GM19397 (cell line): ENCODE data around the gene PTBP1.
"Not testable (repeated sequence)": the region's sequence is repeated elsewhere in the genome, so short reads cannot be mapped to it uniquely, and the experiment has no call there.

Experiments used
- ATAC-seq: cut with Tn5 transposase; IDR thresholded peaks from one replicate; pipeline ENCODE4 v1.9.1; 2021; ENCODE audit warnings: mild to moderate bottlenecking, moderate library complexity; ENCODE audit not compliant: unreplicated experiment

Gene PTBP1

DNA sequence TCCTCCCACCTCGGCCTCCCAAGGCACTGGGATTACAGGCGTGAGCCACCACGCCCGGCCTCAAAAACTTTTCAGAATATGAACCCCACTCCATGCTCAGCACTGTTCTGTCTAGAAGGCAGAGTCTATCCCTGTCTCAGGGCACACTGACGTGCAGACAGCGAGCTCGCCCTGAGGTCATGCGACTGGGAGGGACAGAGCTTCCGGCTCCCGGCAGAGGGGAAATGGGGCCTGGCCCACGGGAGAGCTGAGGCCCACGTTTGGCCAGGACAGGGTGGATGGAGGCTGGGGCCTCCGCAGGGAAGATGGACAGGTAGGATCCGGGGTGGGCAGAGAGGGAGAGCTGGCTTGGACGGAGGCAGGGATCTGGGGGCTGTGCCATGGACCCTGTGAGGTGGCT is 27.6 kb downstream of the PTBP1 start:
- no peak for ATAC-seq

DNA sequence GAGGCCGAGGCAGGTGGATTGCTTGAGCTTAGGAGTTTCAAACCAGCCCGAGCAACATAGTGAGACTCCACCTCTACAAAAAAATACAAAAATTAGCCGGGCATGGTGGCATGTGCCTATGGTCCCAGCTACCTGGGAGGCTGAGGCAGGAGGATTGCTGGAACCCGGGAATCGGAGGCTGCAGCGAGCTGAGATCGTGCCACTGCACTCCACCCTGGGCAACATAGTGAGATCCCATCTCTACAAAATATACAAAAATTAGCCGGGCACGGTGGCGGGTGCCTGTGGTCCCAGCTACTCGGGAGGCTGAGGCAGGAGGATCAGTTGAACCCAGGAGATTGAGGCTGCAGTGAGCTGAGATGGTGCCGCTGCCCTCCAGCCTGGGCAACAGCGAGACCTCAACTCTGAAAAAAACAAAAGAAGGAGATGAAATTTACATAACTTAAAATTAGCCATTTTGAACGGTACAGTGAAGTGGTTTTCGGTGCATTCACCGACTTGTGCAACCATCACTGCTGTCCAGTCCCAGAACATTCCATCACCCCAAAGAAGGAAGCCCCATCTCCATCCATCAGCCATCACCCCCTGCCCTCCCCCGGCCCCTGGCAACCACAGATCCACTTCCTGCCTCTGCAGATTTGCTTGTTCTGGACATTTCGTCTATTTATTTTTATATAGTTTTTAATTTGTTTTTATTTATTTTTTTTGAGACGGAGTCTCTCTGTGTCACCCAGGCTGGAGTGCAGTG is 28.8 kb downstream of the PTBP1 start:
- ATAC-seq: no peak

DNA sequence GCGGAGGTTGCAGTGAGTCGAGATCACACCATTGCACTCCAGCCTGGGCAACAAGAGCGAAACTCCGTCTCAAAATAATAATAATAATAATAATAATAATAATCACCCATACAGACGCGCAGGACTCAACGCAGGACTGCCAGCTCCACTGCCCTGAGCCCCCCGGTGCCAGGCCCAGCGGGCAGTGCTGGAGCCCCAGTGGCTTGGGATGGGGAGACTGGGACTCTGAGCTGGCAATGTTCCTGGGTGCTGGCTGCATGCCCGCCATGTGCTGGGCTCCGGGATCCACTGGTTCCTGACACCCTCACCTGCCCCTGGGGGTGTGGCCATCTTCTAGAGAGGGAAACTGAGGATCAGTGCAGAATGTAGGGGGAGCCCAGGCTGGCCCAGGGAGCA is 30.1 kb downstream of the PTBP1 start:
- no peak for ATAC-seq

DNA sequence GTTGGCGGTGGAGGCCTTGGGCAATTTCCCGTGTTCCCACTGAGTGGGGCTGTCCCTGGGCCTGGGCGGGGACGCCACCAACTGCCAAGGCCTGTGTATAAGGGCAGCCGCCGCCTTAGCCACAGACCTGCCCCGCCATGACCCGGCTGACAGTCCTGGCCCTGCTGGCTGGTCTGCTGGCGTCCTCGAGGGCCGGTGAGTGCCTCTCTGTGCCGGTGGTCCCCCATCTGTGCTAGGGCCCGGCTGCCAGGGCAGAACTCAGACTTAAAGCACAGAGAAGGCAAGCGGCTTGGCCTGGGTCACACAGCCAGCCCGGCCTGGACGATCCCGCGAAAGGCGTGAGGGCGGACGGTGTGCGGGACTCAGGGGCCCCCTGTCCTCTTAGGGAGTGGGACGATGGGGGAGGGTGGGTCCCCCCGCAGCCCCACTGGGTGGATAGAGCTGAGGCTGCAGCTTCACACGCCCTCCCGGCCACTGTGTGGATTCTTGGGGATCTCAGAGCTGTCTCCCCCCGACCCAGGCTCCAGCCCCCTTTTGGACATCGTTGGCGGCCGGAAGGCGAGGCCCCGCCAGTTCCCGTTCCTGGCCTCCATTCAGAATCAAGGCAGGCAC is 30.6 kb downstream of the PTBP1 start, which contains the start of gene AZU1:
Gene AZU1 (plus strand): TSS at position 128 of the 612 bp plus-strand sequence. CDS start 10 bp downstream, at position 138.
- ATAC-seq: no peak

DNA sequence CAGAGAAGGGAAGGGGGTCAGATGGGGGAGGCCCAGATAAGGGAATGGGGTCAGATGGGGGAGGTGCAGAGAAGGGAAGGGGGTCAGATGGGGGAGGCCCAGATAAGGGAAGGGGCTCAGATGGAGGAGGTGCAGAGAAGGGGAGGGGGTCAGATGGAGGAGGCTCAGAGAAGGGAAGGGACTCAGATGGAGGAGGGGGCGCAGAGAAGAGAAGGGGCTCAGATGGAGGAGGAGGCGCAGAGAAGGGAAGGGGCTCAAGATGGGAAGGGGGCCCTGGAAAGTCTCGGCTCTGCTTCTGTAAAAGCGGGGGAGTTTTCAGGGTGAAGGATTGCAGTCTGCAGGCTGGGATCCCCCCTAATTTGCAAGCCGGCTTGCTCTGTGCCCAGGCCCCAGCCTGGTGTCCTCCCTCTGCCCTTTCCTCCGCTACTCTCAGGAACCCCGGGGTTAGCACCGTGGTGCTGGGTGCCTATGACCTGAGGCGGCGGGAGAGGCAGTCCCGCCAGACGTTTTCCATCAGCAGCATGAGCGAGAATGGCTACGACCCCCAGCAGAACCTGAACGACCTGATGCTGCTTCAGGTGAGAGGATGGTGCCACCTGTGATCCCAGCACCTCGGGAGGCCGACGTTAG is 32.0 kb downstream of the PTBP1 start:
- ATAC-seq: no peak

DNA sequence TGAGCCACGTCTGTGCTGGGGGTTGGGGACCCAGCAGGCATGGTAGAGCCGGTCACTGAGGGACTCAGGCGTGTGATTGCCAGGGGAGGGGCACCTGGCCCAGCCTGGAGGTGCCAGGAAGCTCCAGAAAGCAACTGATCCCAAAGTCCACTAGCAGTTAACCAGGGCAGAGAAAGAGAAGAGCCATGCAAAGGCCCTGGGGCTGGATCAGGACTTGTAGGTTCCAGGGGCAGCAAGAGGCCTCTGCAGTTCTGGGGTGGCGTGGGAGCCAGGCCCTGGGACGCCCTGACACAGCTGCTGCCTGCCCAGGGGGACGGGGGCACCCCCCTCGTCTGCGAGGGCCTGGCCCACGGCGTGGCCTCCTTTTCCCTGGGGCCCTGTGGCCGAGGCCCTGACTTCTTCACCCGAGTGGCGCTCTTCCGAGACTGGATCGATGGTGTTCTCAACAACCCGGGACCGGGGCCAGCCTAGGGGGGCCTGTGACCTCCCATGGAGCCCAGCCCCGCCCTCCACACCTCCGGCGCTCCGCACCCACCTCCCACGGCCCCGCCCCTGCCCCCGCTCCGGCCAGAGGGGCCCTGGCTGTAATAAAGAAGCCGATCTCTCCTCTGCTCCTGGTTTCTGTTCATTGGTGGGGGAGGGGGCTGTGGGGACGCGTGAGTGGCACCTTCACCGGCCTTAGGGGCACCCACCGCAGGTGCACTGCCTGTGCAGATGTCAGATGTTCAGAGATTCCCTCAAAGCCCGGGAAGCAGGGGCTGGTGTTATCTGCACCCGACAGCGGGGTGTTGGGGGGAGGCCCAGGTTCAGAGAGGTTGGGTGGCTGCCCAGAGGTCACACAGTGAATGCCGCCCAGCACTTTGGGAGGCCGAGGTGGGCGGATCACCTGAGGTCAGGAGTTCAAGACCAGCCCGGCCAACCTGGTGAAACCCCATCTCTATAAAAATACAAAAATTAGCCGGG is 34.4 kb downstream of the PTBP1 start:
- ATAC-seq: no peak

DNA sequence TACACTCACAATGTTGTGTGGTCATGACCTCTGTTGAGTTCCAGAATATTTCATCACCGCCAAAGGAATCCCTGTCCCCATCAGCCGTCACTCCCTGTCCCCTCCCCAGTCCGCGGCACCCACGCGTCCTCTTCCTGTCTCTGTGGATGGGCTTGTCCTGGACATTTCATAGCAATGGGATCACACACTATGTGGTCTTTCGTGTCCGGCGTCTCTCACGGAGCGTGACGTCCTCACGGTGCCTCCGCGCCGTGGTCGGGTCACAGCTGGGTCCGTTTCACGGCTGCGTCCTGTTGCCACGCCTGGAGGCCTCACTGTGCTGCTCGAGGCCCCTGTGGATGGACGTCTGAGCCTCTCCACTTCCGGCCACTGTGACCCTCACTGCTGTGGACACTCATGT is 37.0 kb downstream of the PTBP1 start:
- no peak for ATAC-seq

DNA sequence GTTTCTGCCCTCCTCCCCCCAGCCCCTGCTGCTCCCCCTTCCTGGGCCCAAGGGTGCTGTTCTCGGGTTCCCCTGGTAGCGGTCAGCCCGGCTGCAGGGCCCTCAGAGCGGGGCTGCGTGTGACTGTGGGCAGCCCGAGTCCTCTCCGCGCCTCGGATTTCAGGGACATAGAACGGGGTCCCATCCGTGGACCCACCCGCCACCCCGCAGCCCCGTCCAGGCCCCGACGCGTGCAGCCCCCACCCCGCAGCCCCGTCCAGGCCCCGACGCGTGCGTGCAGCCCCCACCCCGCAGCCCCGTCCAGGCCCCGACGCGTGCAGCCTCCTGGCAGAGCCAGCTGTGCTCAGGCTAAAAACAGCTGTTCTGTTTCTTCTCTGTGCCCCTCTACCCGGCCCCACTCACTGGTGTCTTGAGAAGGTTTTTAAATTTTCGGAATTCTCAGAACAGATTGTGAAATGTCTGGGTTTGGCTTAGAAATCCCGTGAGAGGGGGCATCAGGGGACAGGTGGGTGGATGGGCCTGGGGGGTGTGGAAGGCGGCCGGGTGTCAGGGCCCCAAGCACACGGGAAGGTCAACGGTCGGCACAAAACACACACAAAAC is 38.1 kb downstream of the PTBP1 start:
- no peak for ATAC-seq

DNA sequence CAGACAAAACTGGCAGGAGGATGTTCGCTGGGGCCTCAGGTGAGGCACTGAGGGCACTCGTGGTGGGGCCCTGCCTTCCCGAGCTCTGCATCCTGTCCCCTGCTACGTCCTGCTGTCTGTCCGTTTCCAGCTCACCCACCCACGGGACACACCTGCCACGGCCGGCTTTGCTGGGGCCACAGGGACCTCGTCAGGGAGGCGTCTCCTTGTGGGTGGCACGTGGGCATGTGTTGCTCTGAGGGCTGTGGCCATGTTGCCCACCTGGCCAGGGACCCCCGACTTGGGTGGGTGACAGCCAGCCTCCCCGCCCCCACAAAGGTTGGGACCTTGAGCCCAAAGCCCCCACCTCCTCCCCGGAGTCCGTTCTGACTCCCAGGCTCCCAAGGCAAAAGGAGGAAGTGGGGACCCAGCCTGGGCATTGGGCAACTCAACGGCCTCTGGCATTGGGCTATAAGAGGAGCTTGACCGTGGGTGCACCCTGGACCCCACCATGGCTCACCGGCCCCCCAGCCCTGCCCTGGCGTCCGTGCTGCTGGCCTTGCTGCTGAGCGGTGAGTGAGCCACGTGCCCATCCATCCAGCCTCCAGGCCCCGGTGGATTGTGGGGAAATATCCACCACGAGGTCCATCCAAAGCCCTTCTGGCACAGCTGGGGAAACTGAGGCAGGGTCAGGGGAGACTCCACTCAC is 43.4 kb downstream of the PTBP1 start, which contains the start of gene PRTN3:
Gene PRTN3 (plus strand): TSS at position 481 of the 688 bp plus-strand sequence. CDS start 10 bp downstream, at position 491.
- no peak for ATAC-seq

DNA sequence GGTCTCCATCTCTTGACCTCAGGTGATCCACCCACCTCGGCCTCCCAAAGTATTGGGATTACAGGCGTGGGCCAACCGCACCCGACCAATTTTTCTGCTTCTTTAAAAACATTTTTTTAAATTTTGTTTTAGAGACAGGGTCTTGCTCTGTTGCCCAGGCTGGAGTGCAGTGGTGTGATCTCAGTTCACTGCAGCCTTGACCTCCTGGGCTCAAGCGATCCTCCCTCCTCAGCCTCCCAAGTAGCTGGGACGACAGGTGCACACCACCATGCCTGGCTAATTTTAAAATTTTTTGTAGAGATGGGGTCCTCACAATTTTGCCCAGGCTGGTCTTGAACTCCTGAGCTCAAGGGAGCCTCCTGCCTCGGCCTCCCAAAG is 45.5 kb downstream of the PTBP1 start:
- not testable (repeated sequence) for ATAC-seq

DNA sequence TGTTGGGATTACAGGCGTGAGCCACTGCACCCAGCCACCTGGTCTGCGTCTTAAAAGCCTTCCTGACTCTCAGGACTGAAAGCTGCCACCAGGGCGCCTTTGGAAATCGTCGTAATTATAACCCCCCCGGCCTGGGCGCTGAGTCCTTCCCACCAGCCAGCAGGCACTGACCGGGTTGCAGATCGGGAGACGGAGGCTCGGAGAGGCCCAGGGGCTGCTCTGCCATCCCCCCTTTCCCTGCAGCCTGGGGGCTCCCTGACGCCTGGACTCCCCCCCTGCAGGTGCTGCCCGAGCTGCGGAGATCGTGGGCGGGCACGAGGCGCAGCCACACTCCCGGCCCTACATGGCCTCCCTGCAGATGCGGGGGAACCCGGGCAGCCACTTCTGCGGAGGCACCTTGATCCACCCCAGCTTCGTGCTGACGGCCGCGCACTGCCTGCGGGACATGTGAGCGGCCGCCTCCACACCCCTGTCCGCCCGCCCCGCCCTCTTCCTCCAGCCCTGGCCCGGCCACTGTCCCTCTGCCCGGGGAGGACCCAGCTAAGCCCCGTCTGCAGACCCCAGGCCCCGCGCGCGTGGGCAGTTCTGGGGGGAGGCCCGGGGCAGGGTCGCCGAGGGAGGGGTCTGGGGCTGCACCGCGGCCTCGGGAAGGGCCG is 46.1 kb downstream of the PTBP1 start:
- ATAC-seq: no peak

DNA sequence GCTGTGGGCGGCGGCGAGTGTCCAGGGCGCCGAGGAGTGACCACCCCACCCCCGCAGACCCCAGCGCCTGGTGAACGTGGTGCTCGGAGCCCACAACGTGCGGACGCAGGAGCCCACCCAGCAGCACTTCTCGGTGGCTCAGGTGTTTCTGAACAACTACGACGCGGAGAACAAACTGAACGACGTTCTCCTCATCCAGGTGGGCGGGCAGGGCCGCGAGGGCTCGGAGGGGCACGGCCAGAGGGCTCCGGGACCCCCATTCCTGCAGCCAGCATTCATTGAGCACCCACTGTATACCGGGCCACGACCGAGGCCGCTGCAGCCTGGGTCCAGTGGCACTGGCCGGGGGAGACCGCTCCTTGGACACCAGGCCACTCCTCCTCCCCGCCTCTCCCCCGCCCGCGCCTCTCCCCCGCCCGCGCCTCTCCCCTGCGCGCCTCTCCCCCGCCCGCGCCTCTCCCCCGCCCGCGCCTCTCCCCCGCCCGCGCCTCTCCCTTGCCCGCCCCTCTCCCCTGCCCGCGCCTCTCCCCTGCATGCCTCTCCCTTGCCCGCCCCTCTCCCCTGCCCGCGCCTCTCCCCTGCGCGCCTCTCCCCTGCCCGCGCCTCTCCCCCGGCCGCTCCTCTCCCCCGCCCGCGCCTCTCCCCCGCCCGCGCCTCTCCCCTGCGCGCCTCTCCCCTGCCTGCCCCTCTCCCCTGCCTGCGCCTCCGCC is 46.7 kb downstream of the PTBP1 start:
- ATAC-seq: no peak

DNA sequence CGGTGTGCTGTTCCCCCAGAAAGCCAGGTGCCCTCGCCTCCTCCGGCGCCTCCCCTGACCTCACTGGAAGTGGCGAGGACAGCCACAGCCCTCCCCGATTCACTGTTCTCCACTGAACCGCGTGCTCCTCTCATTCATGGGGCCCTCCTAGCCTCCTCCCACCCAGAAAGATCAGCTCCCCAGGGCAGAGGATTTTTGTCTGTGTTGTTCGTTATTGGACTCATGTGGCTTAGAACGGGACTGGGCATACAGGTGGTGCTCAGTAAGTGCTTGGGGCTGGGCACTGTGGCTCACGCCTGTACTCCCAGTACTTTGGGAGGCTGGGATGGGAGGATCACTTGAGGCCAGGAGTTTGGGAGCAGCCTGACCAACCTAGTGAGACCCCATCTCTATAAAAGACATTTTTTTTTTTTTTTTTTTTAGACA is 47.3 kb downstream of the PTBP1 start:
- no peak for ATAC-seq

DNA sequence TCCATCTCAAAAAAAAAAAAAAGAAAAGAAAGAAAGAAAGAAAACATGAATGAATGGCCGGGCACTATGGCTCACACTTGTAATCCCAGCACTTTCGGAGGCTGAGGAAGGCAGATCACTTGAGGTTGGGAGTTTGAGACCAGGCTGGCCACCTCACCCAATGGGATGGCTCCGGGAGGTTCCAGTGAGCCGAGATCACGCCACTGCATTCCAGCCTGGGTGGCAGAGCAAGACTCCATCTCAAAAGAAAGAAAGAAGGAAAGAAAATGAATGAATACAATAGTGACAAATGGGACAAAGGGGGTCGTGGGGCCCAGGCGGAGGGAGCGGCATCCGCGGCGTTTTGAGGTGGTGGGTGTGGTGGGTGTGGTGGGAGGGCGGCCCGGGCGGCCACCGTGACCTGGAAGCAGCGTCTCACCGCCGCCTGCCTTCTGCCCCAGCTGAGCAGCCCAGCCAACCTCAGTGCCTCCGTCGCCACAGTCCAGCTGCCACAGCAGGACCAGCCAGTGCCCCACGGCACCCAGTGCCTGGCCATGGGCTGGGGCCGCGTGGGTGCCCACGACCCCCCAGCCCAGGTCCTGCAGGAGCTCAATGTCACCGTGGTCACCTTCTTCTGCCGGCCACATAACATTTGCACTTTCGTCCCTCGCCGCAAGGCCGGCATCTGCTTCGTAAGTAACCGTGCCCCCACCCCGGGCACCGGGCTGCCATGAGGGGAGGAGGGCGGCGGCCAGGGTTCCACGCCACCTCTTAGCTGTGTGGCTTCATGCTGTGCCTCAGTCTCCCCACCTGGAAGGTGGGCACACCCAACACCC is 48.7 kb downstream of the PTBP1 start:
- no peak for ATAC-seq

DNA sequence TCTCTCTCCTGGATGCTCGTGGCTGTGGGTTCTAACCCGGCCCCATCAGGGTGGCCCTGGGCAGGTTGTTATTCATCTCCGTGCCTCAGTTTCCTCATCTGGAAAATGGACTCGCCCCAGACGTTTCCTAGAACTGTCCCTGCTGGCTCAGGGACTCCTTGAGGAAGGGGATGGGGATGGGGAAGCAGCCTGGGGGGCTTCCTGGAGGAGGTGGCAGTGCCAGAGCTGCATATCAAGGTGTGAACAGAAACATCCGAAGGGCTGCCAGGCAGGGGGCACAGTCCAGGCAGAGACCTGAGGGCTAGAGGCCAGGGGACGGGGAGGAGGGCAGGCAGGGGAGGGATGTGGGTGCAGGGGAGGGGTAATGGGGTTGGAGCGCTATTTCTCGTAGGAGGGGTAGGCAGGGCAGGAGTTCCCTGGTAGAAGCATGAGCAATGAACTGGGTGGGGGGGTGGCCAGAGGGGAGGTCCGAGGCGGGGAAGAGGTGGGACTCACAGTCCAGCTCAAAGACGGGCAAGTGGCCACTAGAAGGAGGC is 51.2 kb downstream of the PTBP1 start:
- ATAC-seq: no peak

DNA sequence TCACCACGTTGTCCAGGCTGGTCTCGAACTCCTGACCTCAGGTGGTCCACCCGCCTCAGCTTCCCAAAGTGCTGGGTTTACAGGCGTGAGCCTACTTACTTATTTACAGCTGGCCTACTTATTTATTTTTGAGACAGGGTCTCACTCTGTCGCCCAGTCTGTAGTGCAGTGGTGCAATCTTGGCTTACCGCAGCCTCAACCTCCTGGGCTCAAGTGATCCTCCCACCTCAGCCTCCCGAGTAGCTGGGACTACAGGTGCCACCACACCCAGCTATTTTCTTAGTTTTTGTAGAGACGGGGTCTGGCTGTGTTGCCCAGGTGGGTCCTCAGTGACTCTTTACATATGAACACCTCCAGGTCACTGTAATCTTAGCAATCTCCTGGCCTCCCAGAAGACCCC is 51.9 kb downstream of the PTBP1 start:
- not testable (repeated sequence) for ATAC-seq

DNA sequence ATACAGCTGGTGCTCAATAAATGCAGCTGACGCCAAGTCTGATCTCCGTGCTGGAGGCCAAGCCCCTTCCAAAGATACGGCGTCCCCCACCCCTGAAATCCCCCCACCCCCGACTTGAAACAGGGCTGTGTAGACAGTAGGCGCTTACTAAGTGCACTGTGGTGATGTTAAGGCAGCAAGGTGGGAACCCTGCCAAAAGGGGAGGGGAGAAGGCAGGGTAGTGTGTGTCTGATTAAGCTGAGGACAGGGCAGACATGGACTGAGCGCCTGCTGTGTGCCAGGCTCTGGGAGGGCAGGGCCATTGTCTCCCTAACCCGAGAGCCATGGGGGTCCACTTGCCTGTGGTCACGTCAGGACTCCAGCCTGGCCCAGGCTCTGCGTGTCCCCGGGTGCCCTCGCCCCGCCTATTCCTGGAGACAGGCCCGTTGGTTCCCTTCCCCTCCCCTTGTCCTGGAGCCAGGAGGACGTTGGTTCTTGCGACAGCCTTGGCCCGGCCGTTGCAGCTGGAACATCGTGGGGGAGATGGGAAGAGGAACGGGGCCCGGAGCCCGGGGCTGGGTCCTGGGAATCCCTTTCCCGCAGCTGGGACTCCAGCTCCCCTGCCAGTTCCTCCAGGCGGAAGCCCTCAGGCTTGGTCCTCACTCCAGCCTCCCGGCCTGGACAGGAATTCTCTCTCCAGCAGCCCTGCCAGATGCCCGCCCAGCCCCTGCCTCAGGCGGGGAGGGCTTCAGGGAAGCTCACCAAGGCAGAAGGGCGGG is 53.1 kb downstream of the PTBP1 start:
- no peak for ATAC-seq
